ENCODE measurements around the gene ETV3.

ETV3 gene

GRCh38 chr1:157137408-157138219 lies 581 bp downstream of the ETV3 start:
- intact Hi-C loops (cut with DNase I; ENCODE audit: low total_unique reads), result no loop called here
- Histone ChIP-seq H3K36me3 (peaks cover 32 to 36% (median 34%) of the 10 kb centered on the region in 3 donors), H3K27ac (peak overlapping the region; percentile 94 to 98), H3K4me1 (peaks cover 0 to 33% (median 22%) of the 10 kb centered on the region in 4 donors), H3K9me3 (no peaks in the 10 kb centered on the region), H3K4me3 (peak overlapping the region; percentile 93 to 97), H3K27me3 (no peaks in the 10 kb centered on the region)
- no peak for TF ChIP-seq CTCF (IDR thresholded peaks at IDR 0.05)
- DNase-seq, result no peak

- intact Hi-C loops (cut with DNase I; ENCODE audit: low total_unique reads), result no loop called here
- peaks cover 38 to 42% (median 40%) of the 10 kb centered on the region in 3 donors for H3K36me3 ChIP-seq
- H3K4me1 ChIP-seq, result peaks cover 0 to 34% (median 22%) of the 10 kb centered on the region in 4 donors
- H3K9me3 ChIP-seq, result no peaks in the 10 kb centered on the region
- H3K27ac ChIP-seq, result peak overlapping the region; percentile 94 to 98
- H3K27me3 ChIP-seq, result no peaks in the 10 kb centered on the region
- TF ChIP-seq CTCF (IDR thresholded peaks at IDR 0.05), result no peak
- no peak for DNase-seq
- peak overlapping the region; percentile 93 to 97 for H3K4me3 ChIP-seq
Observed at GRCh38 chr1:157137046-157137407, 1.2 kb downstream of the ETV3 start.

DNA sequence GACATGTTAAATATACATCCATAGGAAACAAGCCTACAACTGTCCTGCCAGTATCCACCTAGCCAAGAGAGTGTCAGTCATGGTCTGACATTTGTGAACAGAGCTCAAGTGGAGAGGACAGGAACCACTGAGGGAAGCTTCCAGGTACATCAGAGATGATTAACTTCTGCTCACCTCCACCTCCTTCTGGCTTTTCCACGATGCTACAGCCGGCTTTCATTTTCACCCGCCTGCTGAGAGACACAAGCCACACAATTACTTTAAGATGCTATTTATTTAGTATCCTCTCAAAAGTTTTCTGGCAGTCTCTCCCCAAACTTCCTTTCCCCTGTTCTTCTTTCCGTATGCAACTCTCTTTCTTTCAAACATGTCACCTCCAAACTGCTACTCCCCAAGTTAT lies 2.1 kb downstream of the ETV3 start:
- no peak for DNase-seq
- H3K4me3 ChIP-seq, result no peak overlapping the region
- intact Hi-C loops (cut with DNase I; ENCODE audit: low total_unique reads), result no loop called here
- no peaks in the 10 kb centered on the region for H3K27me3 ChIP-seq
- no peak overlapping the region for H3K27ac ChIP-seq
- no peak for TF ChIP-seq CTCF (IDR thresholded peaks at IDR 0.05)
- no peaks in the 10 kb centered on the region for H3K9me3 ChIP-seq
- peaks cover 47 to 51% (median 49%) of the 10 kb centered on the region in 3 donors for H3K36me3 ChIP-seq
- peaks cover 0 to 36% (median 22%) of the 10 kb centered on the region in 4 donors for H3K4me1 ChIP-seq

GRCh38 chr1:157135646-157136045 lies 2.5 kb downstream of the ETV3 start:
- peaks cover 52 to 55% (median 54%) of the 10 kb centered on the region in 3 donors for H3K36me3 ChIP-seq
- no peak overlapping the region for H3K27ac ChIP-seq
- no peak for DNase-seq
- H3K4me1 ChIP-seq, result peaks cover 0 to 36% (median 22%) of the 10 kb centered on the region in 4 donors
- TF ChIP-seq CTCF (IDR thresholded peaks at IDR 0.05), result no peak
- intact Hi-C loops (cut with DNase I; ENCODE audit: low total_unique reads), result no loop called here
- H3K9me3 ChIP-seq, result no peaks in the 10 kb centered on the region
- no peak overlapping the region for H3K4me3 ChIP-seq
- no peaks in the 10 kb centered on the region for H3K27me3 ChIP-seq

DNA sequence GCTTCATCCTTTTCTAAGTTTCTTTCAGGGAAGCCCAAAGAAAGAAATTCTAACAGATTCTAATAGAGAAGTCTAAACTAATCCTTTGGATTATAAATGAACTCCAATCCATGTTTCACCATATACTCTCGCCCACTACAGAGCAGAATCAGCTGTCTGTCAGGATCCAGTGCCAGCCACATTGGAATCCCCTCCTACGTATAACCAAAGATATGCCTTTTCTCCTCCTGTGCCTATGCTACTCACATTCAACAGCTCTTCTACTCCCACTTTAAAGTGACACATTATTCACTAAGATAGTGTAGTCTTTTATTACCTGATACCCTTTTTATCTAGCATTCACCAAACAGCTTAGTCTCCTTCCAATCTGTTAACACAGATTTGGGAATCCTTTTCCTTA lies 3.1 kb downstream of the ETV3 start:
- Histone ChIP-seq H3K27me3 (no peaks in the 10 kb centered on the region), H3K4me3 (no peak overlapping the region), H3K9me3 (no peaks in the 10 kb centered on the region), H3K4me1 (peaks cover 0 to 36% (median 22%) of the 10 kb centered on the region in 4 donors), H3K27ac (no peak overlapping the region), H3K36me3 (peaks cover 58 to 61% (median 60%) of the 10 kb centered on the region in 3 donors)
- intact Hi-C loops (cut with DNase I; ENCODE audit: low total_unique reads), result no loop called here
- no peak for TF ChIP-seq CTCF (IDR thresholded peaks at IDR 0.05)
- DNase-seq, result no peak
